Activated T-helper 17 cell treated with anti-CD3 and anti-CD28 coated beads, Interleukin-2, amount 50 U/mL, for 72 hours (primary cell): ENCODE data around the gene ITFG2. TPM values are rescaled to one million over a fixed set of nuclear protein-coding genes. Genes with fewer than 3 reads are reported as not detected.
"Not testable (repeated sequence)": the region's sequence is repeated elsewhere in the genome, so short reads cannot be mapped to it uniquely, and the experiment has no call there.

Source experiments
- ATAC-seq: fragments of 150-1000 bp; cut with Tn5 transposase; replicated peaks from 2 replicates; pipeline ENCODE4 v1.10.0; 2021; ENCODE audit warnings: mild to moderate bottlenecking, moderate library complexity
- H3K27ac Mint-ChIP-seq: one replicate; pipeline ENCODE4 v1.8.0; 2022; ENCODE audit warnings: mixed read lengths
- H3K27me3 Mint-ChIP-seq: one replicate; pipeline ENCODE4 v1.8.0; 2022; ENCODE audit warnings: mixed read lengths
- H3K36me3 Mint-ChIP-seq: one replicate; pipeline ENCODE4 v1.8.0; 2022; ENCODE audit warnings: low read depth, mild to moderate bottlenecking, mixed read lengths
- H3K4me1 Mint-ChIP-seq: one replicate; pipeline ENCODE4 v1.8.0; 2022; ENCODE audit warnings: mixed read lengths
- H3K4me3 Mint-ChIP-seq: one replicate; pipeline ENCODE4 v1.8.0; 2022; ENCODE audit warnings: mild to moderate bottlenecking, mixed read lengths
- H3K9me3 Mint-ChIP-seq: one replicate; pipeline ENCODE4 v1.8.0; 2022; ENCODE audit warnings: mixed read lengths
- total RNA-seq, 2 donors: library from RNA; stranded (reverse); gene quantifications; one replicate each; pipeline ENCODE4 v1.2.3, GENCODE V29; 2022

ITFG2 gene
- total RNA-seq, 2 donors from 2014 or later, result 34.8 to 43.8 TPM

DNA sequence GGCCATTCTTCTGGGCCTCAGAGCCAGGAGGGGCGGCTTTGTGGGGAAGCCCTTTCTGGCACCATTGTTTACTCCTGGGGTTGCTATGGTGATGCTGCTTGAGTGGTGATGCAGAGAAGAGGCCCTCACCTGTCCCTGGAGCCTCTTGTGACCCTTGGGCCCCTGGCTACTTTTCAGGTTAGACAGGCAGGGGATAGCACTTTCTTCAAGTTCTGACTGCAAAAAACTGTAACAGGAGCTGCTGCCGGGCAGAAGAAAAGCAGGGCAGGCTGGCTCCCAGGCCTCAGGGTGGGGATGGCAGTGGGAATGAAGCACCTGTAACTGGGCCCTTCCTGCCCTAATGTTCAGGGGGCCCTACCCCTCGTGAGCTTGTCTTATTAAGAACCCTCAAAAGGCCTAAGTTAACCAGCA is 44.6 kb downstream of the ITFG2 start, which contains the start of gene TEX52:
TEX52 (minus strand) TSS at position 19 of the 411 bp plus-strand sequence; CDS start at position 6, 13 bp downstream.
- H3K27me3 Mint-ChIP-seq, result no peaks in the 10 kb centered on the region
- no peaks in the 10 kb centered on the region for H3K9me3 Mint-ChIP-seq
- H3K4me1 Mint-ChIP-seq, result peaks cover 4% of the 10 kb centered on the region
- peak; percentile 22 for ATAC-seq
- peak within 1 kb of the TSS; percentile 49 for H3K27ac Mint-ChIP-seq
- no peak within 1 kb of the TSS for H3K4me3 Mint-ChIP-seq
- H3K36me3 Mint-ChIP-seq, result peaks cover 43% of the 10 kb centered on the region

DNA sequence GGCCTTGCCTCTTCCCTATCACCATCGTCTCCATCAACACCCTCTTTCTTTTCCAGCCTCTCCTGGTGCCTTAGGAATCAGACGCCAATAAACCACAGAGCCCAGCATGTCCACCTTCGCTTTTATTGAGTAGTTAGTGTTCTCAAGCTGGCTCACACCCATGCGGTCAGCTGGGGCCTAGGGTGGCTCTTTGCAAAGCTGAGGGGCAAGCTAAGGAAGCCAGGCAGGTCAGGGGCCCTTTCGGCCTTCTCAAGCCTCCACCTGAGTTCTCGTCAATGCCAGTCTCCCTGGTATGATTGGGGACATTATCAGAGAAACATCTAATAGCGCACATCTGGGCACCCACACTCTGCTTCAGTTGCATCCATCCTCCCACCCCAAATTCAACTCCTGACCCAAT is 45.1 kb downstream of the ITFG2 start:
- H3K9me3 Mint-ChIP-seq, result no peaks in the 10 kb centered on the region
- H3K36me3 Mint-ChIP-seq, result peaks cover 47% of the 10 kb centered on the region
- ATAC-seq, result no peak
- no peaks in the 10 kb centered on the region for H3K27me3 Mint-ChIP-seq
- no peak overlapping the region for H3K27ac Mint-ChIP-seq
- peaks cover 4% of the 10 kb centered on the region for H3K4me1 Mint-ChIP-seq
- H3K4me3 Mint-ChIP-seq, result no peak overlapping the region

DNA sequence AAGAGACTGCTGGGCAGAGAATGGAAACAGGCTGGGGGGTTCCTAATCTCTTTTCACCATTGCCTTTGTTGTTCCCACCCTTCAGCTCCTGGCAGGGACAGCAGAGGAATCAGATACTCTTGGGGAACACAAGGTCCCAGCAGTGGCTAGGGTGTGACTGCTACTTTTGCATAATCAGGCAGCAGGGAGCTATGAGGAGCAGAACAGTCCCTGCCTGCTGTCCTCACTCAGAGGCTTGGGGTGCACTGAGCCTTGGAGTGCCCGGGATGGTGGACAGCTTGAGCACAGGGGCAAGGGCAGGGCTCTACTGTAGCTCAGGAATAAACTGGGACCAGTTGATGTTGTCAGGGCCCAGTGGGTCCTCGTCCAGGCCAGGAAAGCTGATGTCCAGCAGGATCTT is 45.9 kb downstream of the ITFG2 start:
- no peak for ATAC-seq

DNA sequence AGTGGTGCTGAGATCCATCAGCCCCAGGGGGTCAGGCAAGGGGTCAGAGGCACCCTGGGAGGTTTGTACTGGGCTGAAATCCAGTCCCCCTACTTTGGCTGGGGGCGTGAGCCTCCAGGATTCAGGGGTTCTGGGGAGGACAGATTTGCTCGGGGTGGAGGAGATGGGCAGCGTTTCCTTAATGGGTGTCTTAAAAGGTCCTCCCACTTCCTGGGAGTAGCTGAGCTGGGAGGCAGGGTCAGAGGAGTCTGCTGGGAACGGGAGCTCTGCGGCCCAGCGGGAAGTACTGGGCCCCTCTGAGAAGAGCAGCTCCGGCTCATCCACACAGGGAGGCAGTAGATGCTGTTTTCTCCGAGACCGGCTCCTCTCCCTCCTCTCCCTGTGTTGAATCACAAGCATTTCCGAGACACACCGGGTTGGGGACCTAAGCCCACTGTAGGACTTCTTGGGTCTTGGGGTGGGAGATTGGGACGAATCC is 46.5 kb downstream of the ITFG2 start:
- Mint-ChIP-seq H3K4me1 (no peaks in the 10 kb centered on the region), H3K36me3 (peaks cover 59% of the 10 kb centered on the region), H3K9me3 (no peaks in the 10 kb centered on the region), H3K27ac (peak overlapping the region; percentile 62), H3K27me3 (no peaks in the 10 kb centered on the region), H3K4me3 (no peak overlapping the region)
- no peak for ATAC-seq

More for the DNA sequence above, 45.9 kb downstream of the ITFG2 start:
- Mint-ChIP-seq H3K4me3 (no peak overlapping the region), H3K36me3 (peaks cover 53% of the 10 kb centered on the region), H3K4me1 (peaks cover 4% of the 10 kb centered on the region), H3K9me3 (no peaks in the 10 kb centered on the region), H3K27ac (peak overlapping the region; percentile 62), H3K27me3 (no peaks in the 10 kb centered on the region)

DNA sequence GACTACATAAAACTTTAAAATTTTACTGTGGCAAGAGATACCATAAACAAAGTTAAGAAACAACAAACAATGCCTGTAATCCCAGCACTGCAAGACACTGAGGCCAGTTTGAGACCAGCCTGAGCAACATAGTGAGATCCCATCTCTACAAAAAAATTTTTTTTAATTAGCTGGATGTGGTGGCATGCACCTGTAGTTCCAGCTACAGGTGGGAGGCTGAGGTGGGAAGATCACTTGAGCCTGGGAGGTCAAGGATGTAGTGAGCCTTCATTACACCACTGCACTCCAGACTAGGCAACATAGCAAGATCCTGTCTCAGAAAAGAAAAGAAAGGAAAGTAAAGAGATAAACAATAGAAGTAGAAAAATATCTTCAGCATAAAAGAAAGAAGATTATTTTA is 47.7 kb downstream of the ITFG2 start:
- peak overlapping the region; percentile 61 for H3K27ac Mint-ChIP-seq
- H3K27me3 Mint-ChIP-seq, result no peaks in the 10 kb centered on the region
- H3K4me3 Mint-ChIP-seq, result no peak overlapping the region
- no peaks in the 10 kb centered on the region for H3K4me1 Mint-ChIP-seq
- no peaks in the 10 kb centered on the region for H3K9me3 Mint-ChIP-seq
- H3K36me3 Mint-ChIP-seq, result peaks cover 71% of the 10 kb centered on the region
- ATAC-seq, result no peak

DNA sequence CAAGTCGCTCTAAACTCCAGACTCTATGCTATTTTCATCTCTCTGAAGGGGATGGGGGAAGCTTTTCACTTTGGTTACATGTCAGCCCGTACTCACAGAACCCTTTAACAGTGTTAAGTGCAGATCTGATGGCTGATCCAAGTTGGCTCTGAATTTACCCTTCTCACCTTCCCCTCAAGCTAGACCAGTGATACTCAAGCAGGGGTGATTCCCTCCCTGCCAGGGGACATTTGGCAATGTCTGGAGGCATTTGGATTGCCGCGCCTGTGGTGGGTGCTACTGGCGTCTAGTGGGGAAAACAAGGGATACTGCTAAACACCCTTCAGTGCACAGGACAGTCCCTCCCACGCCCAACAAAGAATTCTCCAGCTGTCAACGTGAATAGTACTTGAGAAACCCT is 50.4 kb downstream of the ITFG2 start:
- Mint-ChIP-seq H3K9me3 (no peaks in the 10 kb centered on the region), H3K4me1 (no peaks in the 10 kb centered on the region), H3K4me3 (no peak overlapping the region), H3K27ac (no peak overlapping the region), H3K36me3 (peaks cover 92% of the 10 kb centered on the region), H3K27me3 (no peaks in the 10 kb centered on the region)
- ATAC-seq, result no peak

DNA sequence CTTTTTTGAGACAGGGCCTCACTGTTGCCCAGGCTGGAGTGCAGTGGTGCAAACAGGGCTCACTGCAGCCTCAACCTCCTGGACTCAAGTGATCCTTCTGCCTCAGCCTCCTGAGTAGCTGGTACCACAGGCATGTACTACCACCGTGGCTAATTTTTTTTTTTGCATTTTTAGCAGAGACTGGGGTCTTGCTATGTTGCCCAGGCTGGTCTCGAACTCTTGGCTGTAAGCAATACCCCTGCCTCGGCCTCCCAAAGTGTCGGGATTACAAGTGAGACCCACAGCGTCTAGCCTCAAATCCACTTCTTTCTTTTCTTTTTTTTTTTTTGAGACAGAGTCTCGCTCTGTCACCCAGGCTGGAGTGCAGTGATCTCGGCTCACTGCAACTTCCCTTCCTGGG is 50.9 kb downstream of the ITFG2 start:
- H3K4me1 Mint-ChIP-seq, ATAC-seq, H3K27ac Mint-ChIP-seq, H3K9me3 Mint-ChIP-seq, H3K4me3 Mint-ChIP-seq, H3K27me3 Mint-ChIP-seq: not testable (repeated sequence)
- peaks cover 92% of the 10 kb centered on the region for H3K36me3 Mint-ChIP-seq

DNA sequence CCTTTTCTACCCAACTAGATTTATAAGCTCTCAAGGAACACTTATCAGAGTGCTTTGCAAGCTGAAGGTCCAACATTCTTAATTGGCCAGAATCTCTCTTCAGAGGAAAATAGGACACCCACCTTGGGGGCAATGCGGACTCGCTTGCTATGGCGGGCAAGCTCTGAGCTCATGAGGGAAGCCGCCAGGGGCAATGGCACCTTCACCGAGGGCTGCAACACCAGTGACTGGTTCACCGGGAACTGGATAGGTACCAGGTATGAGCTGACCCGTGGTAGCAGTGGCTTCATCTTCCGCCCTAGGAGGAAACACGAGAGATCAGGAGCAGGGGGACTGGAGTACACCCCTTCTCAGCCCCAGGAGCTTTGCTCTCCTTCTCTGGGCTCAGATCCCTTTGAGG is 51.7 kb downstream of the ITFG2 start:
- peak overlapping the region; percentile 42 for H3K27ac Mint-ChIP-seq
- peaks cover 5% of the 10 kb centered on the region for H3K4me1 Mint-ChIP-seq
- no peaks in the 10 kb centered on the region for H3K9me3 Mint-ChIP-seq

DNA sequence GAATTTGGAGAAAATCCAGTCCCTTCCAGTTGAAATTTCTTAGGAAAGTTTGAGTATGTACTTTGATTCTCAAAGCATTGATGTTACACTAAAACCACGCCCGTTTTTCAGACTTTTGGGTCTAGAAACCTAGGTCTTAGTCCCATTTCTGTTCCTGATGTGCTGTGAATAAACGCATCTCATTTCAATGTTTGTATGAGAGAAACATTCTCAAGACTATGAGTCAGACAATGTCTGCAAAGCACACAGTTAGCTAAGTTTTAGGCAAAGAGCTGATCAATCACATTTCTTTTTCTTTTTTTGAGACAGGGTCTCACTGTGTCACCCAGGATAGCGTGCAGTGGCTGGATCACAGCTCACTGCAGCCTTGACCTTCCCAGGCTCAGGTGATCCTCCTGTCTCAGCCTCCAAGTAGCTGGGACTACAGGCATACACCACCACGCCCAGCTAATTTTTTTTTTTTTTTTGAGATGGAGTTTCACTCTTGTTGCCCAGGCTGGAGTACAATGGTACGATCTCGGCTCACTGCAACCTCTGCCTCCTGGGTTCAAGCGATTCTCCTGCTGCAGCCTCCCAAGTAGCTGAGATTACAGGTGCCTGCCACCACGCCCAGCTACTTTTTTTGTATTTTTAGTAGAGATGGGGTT is 56.6 kb downstream of the ITFG2 start:
- Mint-ChIP-seq H3K27ac (peak overlapping the region; percentile 88), H3K4me3 (peak overlapping the region; percentile 63), H3K36me3 (peaks cover 83% of the 10 kb centered on the region)
- H3K27me3 Mint-ChIP-seq, ATAC-seq, H3K4me1 Mint-ChIP-seq, H3K9me3 Mint-ChIP-seq: not testable (repeated sequence)

More for the DNA sequence above, 51.7 kb downstream of the ITFG2 start:
- H3K36me3 Mint-ChIP-seq, result peaks cover 93% of the 10 kb centered on the region
- H3K4me3 Mint-ChIP-seq, result no peak overlapping the region
- H3K27me3 Mint-ChIP-seq, result no peaks in the 10 kb centered on the region
- ATAC-seq, result no peak

Other genes starting within 250 kb of the ITFG2 start
- 100 to 1,000 TPM in 1 of 2 donors, 10 to 100 TPM in 1; 78.9 to 166 TPM for gene FKBP4, start 17.7 kb upstream of the ITFG2 start, total RNA-seq
- not detected for gene NRIP2, start 22.4 kb downstream of the ITFG2 start, total RNA-seq
- under 1 TPM in 1 of 2 donors, not detected in 1; 0.35 TPM for gene TEX52, start 44.4 kb downstream of the ITFG2 start, total RNA-seq
- gene FOXM1, start 64.5 kb downstream of the ITFG2 start, total RNA-seq, result 100 to 1,000 TPM in 1 of 2 donors, 10 to 100 TPM in 1; 73.8 to 134 TPM
- 10 to 100 TPM; 39.4 to 52.3 TPM for gene RHNO1, start 64.6 kb downstream of the ITFG2 start, total RNA-seq
- gene TULP3, start 78.2 kb downstream of the ITFG2 start, total RNA-seq, result 10 to 100 TPM in 1 of 2 donors, 1 to 10 TPM in 1; 9.3 to 10.2 TPM
- 1 to 10 TPM; 3.1 to 3.7 TPM for gene TEAD4, start 146.7 kb downstream of the ITFG2 start, total RNA-seq